ELR (cell line): ENCODE data around the gene PRPSAP2.
"Not testable (repeated sequence)": the region's sequence is repeated elsewhere in the genome, so short reads cannot be mapped to it uniquely, and the experiment has no call there.

ENCODE experiments used
- DNase-seq: peaks from one replicate; pipeline ENCODE4 v3.0.0-alpha.2; 2015; ENCODE audit warnings: low read depth

Gene PRPSAP2

DNA sequence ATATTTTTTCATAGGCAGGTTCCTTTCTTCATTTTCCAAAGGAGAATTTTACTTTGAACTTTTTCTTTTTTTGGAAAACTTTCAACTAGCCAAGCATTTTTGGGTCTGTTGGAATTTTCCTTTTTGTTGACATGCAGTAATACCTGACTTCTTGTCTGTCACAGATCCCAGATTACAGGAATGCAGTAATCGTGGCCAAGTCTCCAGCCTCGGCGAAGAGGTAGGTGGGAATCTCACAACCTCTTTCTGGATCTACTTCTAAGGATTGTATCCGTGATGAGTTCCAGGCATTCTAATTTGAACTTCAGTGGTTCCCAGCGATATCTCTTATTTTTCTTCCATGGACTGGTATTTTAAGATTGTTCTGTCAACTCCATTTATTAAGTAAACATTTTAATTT lies 31.7 kb downstream of the PRPSAP2 start:
- no peak for DNase-seq

DNA sequence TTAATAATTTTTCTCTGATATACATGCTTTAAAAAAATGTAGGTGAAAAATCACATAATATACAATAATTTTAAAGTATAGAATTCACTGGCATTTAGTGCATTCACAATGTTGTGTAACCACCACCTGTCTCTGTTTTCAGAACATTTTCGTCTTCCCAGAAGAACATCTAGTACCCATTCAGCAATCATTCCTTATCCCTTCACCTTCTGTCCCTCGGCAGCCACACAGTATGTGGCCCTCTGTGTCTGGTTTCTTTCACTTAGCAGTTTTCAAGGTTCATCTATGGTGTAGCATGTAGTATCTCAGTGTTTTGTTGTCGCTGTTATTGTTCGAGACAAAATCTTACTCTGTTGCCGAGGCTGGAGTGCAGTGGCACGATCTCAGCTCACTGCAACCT lies 33.6 kb downstream of the PRPSAP2 start:
- no peak for DNase-seq

DNA sequence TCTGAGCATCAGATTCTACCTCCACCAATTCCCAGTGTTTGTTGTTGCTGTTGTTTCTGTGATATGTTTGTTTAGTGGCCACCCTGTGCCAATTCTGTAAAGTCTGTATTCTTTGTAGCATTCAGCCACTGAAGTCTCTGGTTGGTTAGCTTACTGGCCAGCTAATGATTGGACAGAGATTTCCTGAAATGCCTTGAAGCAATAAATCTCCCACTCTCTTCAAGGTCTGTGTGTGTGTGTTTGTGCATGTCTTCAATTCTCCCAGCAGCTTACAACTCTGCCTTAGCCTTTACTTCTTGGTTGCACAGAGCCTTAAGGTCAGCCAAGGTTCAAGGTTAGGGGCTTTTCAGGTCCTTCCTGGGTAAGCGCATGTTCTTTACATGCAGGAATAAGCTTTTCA lies 38.2 kb downstream of the PRPSAP2 start:
- no peak for DNase-seq

DNA sequence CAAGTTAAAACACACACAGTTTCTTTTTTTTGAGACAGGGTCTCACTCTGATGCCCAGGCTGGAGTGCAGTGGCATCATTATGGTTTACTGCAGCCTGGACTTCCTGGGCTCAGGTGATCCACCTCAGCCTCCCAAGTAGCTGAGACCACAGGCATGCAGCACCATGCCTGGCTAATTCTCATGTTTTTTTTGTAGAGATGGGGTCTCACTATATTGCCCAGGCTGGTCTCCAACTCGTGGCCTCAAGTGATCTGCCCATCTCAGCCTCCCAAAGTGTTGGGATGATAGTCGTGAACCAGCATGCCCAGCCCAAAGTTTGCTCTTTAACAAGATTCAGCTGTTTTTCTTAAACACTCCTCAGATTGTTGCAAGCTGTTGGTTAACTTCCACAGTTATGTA lies 39.0 kb downstream of the PRPSAP2 start:
- no peak for DNase-seq

DNA sequence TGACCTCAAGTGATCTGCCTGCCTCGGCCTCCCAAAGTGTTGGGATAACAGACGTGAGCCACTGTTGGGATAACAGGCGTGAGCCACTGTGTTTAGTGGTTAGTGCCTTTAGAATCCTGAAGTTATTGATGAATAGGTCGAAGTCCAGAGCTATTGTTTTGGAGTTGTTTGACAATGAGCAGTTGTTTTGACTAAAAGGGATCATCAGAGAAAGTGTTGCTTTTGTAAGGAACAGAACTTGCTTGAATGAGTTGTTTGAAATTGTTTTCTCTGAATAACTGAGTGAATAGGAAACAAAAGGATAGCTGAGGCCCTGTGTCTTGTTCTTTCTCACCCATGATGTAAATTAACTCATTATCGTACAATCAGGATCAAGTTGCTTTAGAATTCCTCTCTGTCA lies 46.6 kb downstream of the PRPSAP2 start:
- no peak for DNase-seq

DNA sequence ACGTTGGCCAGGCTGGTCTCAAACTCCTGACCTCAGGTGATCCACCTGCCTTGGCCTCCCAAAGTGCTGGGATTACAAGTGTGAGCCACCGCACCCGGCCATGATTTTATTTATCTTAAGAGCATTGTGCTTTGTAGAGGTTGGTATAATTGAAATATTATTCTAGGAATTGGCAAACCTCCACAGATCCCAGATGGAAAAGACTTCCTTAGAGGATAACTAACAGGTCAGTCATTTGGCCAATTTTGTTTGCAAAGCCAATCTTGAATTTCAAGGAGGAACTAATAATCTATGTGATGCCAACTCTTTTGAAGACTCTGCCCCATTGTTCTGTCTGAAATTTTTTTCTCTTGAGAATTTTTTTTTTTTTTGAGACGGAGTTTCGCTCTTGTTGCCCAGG lies 47.3 kb downstream of the PRPSAP2 start:
- no peak for DNase-seq

DNA sequence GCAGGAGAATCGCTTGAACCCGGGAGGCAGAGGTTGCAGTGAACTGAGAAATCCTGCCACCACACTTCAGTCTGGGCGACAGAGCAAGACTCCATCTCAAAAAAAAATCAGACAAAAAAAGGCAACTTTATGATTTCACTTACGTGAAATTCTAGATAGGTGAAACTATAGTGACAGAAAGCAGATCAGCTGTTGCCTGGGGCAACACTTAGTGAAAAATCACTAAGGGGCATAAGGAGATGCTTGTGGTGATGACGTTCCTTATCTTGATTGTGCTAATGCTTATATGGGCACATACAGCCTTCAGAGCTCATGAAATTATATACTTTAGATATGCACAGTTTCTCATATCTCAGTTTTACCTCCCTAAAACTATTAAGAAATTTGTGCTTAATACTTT lies 52.4 kb downstream of the PRPSAP2 start:
- DNase-seq = no peak

DNA sequence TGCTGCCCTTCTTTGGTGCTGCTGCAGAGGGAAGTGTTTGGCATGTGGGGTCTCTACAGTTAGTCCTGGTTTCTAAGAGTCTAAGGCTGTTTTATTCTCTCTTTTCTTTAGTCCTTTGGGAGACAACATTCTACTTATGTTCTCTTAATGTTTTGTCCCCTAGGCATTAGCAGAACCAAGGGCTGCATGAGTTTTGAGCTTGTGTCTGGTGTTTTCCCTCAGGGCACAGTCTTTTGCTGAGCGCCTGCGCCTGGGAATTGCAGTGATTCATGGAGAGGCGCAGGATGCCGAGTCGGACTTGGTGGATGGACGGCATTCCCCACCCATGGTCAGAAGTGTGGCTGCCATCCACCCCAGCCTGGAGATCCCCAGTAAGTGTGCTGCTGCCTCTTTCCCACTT lies 53.0 kb downstream of the PRPSAP2 start:
- DNase-seq = no peak

DNA sequence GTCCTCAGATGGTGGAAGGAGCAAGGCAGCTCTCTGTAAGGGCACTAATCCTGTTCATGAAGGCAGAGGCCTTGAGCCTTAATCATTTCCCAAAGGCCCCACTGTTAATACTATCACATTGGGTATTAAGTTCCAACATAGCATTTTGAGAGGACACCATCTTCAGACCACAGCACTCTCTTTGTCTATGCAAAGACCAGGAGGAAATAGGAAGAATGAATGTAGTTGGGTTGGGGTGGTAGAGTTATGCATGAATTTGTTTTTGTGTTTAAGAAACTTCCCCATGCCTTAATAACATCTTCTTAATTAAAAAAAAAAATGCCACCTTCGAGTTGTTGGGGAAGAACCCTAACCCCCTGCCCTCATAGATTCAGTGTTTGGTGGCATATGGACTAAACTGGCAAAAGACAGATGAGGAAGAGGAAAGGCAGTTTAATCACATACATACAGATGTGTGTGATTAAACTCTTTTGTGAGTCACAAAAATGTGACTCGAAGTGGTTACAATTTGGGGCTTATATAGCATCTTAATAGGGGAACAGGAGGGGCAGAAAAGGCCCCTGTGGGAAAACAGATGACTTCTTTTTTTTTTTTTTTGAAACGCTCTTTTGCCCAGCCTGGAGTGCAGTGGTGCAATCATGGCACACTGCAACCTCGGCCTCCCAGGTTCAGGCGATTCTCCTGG lies 59.0 kb downstream of the PRPSAP2 start:
- DNase-seq = peak; percentile 48

DNA sequence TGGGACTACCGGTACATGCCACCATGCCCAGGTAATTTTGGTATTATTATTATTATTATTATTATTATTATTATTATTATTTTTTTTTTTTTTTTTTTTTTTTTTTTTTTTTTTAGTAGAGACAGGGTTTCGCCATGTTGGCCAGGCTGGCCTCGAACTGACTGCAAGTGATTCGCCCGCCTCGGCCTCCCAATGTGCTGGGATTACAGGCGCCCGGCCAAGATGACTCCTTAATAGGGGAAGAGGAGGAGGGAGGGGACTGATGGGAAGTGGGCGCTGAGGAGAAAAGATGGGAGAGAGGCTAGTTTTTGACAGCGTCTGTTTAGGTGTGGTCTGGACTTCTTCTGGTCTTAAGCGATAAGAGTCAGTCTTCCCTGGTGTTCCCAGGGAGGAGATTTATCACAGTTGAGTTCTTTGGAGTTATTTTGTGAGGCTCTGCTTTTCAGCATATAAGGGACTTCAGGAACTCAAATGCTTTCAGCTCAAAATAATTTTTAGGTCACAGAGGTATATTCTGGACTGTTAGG lies 59.6 kb downstream of the PRPSAP2 start:
- DNase-seq = no peak

DNA sequence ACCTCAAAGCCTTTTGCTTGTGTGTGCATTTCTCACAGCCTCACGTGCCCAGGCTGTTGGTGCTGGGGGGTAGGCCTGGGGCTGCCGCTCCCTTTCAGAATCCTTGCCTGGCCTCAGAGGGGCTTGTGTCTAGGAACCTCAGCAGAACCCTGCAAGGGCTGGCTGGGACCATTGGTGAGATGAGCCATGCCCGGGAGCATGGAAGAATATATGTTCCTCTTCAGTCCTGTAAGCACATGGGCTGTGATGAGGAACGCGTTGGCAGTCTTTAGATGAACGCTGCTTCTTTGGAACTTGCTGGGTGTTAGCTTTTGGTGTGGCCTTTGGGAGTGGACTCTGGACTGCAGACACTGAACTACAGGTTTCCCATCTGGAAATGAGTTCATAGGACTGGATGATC lies 62.0 kb downstream of the PRPSAP2 start:
- no peak for DNase-seq

DNA sequence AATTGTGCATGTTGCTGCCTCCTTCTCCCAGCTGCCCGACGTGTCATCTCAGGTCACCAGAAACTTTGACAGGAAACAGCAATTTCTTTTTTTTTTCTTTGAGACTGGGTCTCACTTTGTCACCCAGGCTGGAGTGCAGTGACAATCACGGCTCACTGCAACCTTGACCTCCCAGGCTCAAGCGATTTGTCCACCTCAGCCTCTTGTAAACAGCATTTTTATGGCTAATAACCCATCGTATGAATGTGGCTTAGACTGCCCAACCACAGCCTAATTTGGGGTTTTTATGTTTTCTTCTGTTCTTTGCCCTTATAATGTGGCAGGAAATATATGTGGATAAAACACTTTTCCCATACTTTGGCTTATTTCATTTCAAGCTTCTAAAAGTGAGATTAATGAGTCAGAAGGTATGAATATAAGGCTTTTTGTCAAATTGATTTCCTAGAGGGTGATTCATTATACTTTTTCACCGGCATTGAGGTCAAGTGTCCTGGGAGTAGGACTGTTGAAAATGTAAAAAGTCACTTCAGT lies 63.0 kb downstream of the PRPSAP2 start:
- DNase-seq = peak; percentile 71

DNA sequence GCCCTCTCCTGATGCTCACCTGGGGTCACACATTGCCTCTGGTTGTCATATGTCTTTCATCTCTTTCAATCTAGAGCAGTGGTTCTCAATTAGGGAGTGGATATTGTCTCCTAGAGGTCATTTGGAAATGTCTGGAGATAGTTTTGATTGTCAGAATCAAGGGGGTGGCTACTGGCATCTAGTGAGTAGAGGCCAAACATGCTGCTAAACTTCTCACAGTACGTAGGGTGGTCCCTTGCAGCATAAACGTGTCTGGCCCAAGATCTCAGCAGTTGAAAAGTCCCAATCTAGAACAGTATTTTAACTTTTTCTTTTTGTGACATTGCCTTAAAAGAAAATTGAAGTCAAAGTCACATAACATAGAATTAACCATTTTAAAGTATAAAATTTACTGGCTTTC lies 63.6 kb downstream of the PRPSAP2 start:
- DNase-seq = no peak

DNA sequence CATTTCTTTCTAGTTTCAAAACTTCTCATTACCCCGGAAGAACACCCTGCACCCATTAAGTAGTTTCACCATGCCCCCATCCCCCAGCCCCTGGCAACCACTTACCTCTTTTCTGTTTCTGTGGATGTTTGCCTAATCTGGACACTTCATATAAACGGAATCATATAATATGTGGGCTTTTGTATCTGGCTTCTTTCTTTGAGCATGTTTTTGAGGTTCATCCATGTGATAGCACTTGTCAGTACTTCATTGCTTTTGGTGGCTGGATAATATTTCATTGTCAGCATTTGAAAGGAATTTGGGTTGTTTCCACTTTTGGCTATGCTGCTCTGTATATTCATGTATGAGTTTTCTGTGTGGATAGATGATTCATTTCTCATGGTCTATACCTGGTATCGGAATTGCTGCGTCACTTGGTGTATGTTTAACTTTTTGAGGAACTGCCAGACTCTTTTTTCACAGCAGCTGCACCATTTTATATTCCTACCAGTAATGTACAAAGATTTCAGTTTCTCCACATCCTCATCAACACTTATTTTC lies 64.1 kb downstream of the PRPSAP2 start:
- DNase-seq = no peak

DNA sequence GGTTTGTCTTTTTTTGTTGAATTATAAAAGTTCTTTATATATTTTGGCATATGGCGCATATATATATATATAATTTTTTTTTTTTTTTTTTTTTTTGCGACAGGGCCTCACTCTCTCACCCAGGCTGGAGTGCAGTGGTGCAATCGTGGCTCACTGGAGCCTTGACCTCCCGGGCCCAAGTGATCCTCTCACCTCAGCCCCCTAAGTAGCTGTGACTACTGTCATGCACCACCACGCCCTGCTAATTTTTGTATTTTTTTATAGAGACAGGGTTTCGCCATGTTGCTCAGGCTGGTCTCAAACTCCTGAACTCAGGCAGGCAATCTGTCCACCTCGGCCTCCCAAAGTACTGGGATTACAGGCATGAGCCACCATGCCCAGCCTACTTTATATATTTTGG lies 64.7 kb downstream of the PRPSAP2 start:
- DNase-seq = not testable (repeated sequence)

DNA sequence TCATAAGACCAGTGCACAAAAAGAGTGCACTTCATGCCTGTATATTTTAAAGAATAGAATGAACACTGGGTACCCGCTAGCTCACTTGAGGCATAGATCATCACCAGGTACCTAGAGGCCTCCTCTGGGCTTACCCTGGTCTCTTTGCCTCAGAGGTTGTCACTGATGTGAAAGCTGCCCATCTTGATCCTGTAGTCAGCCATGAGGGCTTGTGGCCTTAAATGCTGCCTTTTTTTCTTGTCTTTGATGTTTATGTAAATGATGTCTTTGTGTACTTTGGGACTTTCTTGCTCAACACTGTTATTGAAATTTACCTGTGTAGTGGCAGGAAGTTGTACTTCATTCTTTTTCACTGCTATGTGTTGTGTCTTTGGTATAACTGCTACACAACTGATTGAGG lies 67.3 kb downstream of the PRPSAP2 start:
- DNase-seq = no peak

DNA sequence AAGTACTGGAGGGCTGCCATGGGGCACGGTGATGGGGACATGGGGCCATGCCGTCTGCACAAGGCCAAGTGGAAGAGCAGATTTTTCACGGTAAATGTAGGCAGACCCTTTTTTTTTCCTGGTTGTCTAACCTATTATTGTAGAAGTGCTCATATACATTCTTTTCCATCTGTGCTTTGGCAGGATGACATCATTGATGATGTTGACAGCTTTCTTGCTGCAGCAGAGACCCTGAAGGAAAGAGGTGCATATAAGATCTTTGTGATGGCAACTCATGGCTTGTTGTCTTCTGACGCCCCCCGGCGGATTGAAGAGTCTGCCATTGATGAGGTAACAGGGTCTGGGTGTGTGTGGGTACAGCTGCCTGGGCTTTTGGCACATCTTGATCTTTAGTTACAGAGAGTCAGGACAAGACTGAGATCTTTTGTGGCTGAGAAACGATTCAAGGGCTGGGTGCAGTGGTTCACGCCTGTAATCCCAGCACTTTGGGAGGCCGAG lies 70.7 kb downstream of the PRPSAP2 start:
- no peak for DNase-seq

DNA sequence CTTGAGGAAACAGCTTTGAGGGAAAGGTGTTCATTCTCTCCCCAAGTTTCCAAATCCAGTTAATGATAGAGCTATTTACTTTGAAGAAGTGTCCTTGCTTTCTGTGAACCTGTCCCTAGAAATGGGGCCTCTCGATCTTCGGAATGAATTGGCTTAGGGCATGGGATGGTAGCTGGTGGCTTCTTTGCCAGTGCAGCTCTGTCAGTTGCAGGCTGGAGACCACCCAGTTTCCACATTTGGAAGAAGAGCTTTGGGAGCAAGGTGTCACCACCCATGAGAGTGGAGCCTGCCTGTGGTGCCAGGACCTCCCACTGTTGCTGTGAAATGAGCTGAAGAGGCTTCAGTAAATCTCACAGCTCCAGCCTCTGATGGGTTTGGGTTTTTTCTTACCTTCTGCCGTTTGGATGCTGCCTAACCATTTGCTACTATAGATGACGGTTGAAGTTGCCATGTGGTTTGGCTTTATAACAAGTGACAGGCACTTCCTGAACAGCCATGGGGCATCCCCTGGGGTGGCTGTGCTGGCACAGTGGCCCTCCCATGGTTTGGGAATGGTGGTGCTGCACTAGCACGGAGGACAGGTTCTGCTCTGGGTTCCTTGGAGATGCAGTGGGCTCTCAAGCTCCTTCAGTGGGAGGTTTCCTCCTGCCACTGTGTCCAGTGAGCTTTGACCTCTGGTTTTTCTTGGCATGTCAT lies 74.6 kb downstream of the PRPSAP2 start:
- no peak for DNase-seq

DNA sequence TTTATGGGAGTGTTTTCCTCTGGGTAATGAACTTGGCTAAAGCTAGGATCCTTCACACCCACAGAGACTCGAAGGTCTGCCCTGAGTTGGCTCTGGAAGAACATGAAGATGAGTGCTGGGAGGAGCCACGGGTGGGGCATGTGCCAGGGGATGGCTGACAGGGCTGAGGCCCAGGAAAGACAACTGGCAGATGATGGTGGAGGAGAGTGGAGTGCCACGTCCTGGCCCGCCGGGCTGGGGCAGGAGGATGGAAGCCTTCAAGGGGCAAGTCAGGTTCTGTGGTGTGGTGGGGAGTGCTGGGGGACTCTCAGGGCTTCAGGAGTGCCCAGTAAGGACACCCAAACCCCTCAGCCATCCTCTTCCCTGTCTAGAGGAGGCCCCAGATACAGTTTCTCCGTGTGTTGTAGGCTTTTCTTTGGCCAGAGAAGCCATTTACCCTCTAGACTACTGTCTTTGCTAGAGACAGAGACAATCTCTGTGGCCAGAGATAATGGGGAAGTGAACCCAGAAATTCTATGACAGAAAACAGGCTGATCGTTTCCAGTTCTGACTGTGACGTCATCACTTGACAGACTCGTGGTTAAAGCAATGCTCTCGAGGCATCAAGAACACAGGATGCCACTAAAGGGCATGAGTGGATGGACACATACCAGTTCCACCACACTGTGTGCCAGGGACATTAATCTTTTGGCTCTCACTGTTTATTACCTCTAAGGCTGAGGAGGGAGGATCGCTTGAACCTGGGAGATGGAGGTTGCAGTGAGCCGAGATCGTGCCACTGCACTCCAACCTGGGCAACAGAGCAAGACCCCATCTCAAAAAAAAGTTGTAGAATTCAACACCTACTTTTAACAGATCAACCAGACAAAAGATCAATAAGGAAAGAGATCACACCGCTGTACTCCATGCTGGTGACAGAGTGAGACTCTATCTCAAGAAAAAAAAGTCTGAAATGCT lies 75.4 kb downstream of the PRPSAP2 start:
- DNase-seq = no peak

DNA sequence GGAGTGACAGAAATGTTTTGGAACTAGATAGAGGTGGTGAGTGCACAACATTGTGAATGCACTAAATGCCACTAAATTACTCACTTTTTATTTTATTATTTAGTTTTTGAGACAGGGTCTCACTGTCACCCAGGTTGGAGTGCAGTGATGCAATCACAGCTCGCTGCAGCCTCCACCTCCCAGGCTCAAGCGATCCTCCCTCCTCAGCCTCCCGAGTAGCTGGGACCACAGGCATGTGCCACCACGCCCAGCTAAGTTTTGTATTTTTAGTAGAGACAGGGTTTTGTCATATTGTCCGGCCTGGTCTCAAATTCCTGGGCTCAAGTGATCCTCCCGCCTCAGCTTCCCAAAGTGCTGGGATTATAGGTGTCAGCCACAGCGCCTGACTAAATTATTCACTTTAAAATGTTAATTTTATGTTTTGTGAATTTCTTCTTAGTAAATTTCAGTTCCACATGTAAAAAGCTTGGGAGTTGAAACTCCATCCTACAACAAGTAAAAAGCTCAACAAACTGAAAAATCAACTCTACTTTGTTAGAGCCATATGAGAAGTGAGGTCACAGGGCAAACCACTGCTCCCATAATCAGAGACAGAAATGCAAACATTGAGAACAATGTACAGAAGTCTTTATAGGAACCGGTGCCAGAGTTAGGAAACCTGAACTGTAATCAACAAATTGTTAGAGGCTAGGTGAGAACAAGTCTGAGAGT lies 80.2 kb downstream of the PRPSAP2 start:
- no peak for DNase-seq

DNA sequence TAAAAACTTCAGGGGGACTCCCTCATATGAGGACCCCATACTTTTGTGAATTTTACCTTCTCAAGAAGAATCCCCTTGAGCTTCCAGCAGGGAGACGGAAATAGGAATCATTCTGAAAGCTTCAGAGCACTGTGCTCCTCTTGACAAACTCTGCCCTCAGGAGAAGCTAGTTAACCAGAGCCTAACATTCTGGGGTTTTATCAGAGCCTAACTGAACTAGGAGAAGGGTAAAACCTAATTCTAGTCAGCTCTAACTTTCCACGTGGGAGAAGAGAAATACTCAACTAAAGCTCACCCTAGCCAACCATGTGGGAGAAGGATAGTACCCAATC lies 80.7 kb downstream of the PRPSAP2 start:
- no peak for DNase-seq
